Omental fat pad (tissue), 4 donors: Measurements from ENCODE around the gene FER. TPM values are rescaled to one million over a fixed set of nuclear protein-coding genes. Genes with fewer than 3 reads are reported as not detected.
"Not testable (repeated sequence)": the region's sequence is repeated elsewhere in the genome, so short reads cannot be mapped to it uniquely, and the experiment has no call there.

Experiments
- ATAC-seq: fragments of 150-250 bp; one replicate; pipeline ENCODE4 v1.9.1; 2016; ENCODE audit warnings: mild to moderate bottlenecking, moderate library complexity; ENCODE audit not compliant: low FRiP score
- DNase-seq: peaks from one replicate; pipeline ENCODE4 v3.0.0-alpha.2; 2019; ENCODE audit warnings: low spot score
- total RNA-seq, 4 donors: library from RNA; depleted of rRNA; stranded (reverse); fragments of >200 nt; gene quantifications; one replicate each; pipeline ENCODE4 v1.1.0, GENCODE V29; 2016
- TF ChIP-seq, protein P1 (sequence below), 3 donors: fragments of 450-650 bp; IDR thresholded peaks; one replicate each; pipeline ENCODE4 v1.5.1; 2016 to 2017; ENCODE audit warnings: antibody characterized with exemption in 3 of 3, mild to moderate bottlenecking in 3 of 3, moderate library complexity in 2 of 3

Gene FER
- total RNA-seq, 4 donors from 2014 or later: 25.2 to 33.1 (median 29.5) TPM

DNA sequence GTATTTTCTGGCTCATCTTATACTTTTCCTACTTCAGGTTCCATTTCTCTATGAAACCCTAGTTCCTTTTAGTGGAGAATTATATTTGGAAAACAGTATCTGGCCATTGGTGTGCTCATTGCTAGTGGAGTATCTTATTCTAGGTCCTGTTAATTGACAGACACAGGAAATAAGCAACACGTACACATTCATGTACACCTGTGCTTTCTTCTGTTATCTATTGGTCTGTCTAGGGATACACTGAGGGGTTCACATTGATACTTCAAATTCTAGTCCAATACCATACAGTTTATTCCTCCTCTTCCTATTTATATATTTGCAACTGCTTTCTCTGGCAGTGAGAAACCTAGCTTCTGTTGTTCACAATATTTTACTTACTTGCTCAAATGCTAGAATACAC lies 110.2 kb downstream of the FER start:
- no peak for ATAC-seq
- TF ChIP-seq, protein P1, sequence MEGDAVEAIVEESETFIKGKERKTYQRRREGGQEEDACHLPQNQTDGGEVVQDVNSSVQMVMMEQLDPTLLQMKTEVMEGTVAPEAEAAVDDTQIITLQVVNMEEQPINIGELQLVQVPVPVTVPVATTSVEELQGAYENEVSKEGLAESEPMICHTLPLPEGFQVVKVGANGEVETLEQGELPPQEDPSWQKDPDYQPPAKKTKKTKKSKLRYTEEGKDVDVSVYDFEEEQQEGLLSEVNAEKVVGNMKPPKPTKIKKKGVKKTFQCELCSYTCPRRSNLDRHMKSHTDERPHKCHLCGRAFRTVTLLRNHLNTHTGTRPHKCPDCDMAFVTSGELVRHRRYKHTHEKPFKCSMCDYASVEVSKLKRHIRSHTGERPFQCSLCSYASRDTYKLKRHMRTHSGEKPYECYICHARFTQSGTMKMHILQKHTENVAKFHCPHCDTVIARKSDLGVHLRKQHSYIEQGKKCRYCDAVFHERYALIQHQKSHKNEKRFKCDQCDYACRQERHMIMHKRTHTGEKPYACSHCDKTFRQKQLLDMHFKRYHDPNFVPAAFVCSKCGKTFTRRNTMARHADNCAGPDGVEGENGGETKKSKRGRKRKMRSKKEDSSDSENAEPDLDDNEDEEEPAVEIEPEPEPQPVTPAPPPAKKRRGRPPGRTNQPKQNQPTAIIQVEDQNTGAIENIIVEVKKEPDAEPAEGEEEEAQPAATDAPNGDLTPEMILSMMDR (IDR thresholded peaks at IDR 0.05): no peak
- no peak for DNase-seq

GRCh38 chr5:108858959-108859358 lies 111.3 kb downstream of the FER start:
- no peak for ATAC-seq
- TF ChIP-seq, protein P1 (IDR thresholded peaks at IDR 0.05): no peak
- DNase-seq: no peak

DNA sequence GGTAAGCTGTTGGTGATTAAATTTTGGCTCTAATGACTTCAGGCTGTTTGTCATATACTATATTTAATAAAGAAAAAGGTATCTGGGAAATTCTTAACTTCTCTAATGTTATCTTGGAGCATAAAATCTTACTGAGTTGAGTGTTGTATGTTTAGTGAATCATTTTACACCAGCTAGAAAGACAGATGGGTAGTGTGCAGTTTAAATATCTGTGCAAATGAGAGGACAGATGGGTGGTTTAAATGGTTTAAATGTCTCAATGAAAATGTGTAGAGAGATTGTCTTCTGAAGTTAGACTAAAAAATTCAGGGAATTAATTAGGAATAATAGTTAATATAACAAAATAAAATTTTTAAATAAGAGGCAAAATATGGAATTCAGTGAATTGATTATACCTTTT lies 114.5 kb downstream of the FER start:
- no peak for ATAC-seq
- DNase-seq: no peak
- TF ChIP-seq, protein P1 (IDR thresholded peaks at IDR 0.05): no peak

DNA sequence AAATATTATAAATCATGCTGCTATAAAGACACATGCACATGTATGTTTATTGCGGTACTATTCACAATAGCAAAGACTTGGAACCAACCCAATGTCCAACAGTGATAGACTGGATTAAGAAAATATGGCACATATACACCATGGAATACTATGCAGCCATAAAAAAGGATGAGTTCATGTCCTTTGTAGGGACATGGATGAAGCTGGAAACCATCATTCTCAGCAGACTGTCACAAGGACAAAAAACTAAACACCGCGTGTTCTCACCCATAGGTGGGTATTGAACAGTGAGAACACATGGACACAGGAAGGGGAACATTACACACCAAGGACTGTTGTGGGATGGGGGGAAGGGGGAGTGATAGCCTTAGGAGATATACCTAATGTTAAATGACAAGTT lies 118.4 kb downstream of the FER start:
- not testable (repeated sequence) for ATAC-seq, DNase-seq

- ATAC-seq: no peak
Measured at GRCh38 chr5:108867656-108868055, 120.0 kb downstream of the FER start.

DNA sequence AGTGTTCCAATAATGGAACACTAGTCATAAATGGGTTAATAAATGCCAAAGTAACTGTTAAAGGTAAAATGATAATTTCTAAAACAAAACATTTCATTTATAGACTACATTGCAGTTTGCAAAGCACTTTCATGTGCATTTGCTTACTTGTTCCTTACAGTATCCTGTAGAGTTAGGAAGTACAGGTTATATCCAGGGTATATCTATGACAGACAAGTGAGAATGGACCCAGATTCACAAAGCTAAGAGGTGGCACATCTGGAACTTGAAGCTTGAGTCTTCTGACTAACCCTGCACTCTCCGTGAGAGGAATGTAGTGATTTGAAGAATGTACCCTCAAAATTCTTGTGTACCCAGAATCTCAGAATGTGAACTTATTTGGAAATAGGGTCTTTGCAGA lies 121.4 kb downstream of the FER start:
- no peak for DNase-seq
- no peak for ATAC-seq
- TF ChIP-seq, protein P1 (IDR thresholded peaks at IDR 0.05): no peak

More at GRCh38 chr5:108867656-108868055, 120.0 kb downstream of the FER start:
- no peak for DNase-seq
- TF ChIP-seq, protein P1 (IDR thresholded peaks at IDR 0.05): no peak

DNA sequence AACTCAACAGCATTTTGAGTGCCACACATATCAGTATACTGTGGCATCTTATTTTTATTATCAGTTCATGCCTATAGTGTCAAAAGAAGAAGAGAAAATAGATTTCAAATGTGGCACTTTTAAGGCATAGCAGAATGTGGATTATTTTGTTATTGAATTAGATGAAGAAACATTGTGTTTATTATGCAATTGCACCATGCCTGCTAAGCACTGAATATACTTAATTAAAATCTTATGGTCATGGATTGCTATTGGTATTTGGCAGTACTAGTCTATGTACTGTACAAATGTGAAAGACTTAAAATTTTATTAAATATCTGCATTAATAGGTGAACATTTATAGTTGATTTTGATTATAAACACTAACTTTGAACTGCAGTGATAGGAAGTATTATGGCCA lies 128.8 kb downstream of the FER start:
- no peak for ATAC-seq
- DNase-seq: no peak
- TF ChIP-seq, protein P1 (IDR thresholded peaks at IDR 0.05): no peak

- ATAC-seq (no peak), DNase-seq (no peak)
- TF ChIP-seq, protein P1 (IDR thresholded peaks at IDR 0.05): no peak
Measured at GRCh38 chr5:108878756-108879155, 131.1 kb downstream of the FER start.
